Ureter (tissue), 1 donor: Measurements from ENCODE around the gene CFAP157. TPM values are rescaled to one million over a fixed set of nuclear protein-coding genes. Genes with fewer than 3 reads are reported as not detected.

ENCODE experiments used
- DNase-seq: peaks from one replicate; pipeline ENCODE4 v3.0.0-alpha.2; 2020; ENCODE audit warnings: low spot score
- total RNA-seq: library from RNA; stranded (reverse); gene quantifications from one replicate; pipeline ENCODE4 v1.2.4, GENCODE V29; 2023
- donor health status: DM: yes; HTN: yes; CAD: no.

Gene CFAP157
- total RNA-seq, 1 donor from 2014 or later: 1.5 TPM

- no peak for DNase-seq
Measured at GRCh38 chr9:127761491-127761956, 54.7 kb downstream of the CFAP157 start.

DNA sequence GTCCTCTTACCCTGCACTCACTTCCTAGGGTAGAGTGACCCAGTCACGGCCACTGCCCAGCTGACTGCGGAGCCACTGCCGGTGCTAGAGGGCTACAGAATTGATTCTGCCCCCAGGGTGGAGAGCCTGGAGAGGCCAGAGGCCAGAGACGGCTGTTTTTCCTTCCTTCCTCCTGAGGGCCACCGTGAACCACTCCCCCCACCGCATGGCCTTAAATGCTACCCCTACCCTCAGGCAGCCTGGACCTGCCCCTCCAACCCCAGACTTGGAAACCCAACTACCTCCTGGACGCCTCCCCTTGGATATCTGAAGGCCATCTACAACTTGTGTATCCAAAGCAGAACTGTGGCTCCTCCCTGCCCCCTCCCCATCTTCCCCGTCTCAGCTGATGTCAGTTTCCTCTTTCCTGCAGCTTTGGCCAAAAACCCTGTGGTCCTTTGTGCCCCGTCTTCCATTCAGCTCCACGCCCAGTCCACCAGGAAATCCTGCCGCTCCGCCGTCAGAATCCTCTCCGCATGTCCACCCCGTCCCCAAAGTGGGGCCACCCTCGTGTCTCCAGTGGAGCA, 55.4 kb downstream of the CFAP157 start:
- no peak for DNase-seq

GRCh38 chr9:127763918-127764384, 57.2 kb downstream of the CFAP157 start:
- no peak for DNase-seq

DNA sequence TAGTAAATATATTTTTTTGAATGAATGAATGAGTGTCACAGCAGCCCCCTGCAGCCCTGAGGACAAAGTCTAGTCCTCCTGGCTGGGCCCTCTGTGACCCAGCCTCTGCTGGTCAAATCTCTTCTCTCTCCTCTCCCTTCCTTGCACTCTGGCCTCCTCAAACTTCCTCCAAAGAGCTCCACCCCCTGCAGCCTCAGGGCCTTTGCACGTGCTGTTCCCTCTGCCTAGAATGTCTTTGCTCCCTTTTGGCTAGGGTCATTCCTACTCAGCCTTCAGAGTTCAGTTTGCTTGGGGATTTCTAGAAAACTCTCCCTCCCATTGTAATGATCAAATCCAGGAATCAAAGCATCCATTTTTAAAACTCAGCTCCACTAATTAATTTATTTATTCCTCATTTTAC, 58.6 kb downstream of the CFAP157 start:
- DNase-seq: no peak

Other genes with a start within 250 kb of the CFAP157 start
- gene STXBP1, start 94.7 kb upstream of the CFAP157 start, total RNA-seq: 29.8 TPM
- gene PTRH1, start 8.7 kb downstream of the CFAP157 start, total RNA-seq: 12.5 TPM
- 0.34 TPM for gene TTC16, start 9.1 kb downstream of the CFAP157 start, total RNA-seq
- gene TOR2A, start 28.3 kb downstream of the CFAP157 start, total RNA-seq: 9.9 TPM
- gene SH2D3C, start 71.7 kb downstream of the CFAP157 start, total RNA-seq: 15.7 TPM
- 81.0 TPM for gene CDK9, start 79.0 kb downstream of the CFAP157 start, total RNA-seq
- gene FPGS, start 95.9 kb downstream of the CFAP157 start, total RNA-seq: 115 TPM
- gene ENG, start 147.7 kb downstream of the CFAP157 start, total RNA-seq: 83.6 TPM
- gene AK1, start 170.7 kb downstream of the CFAP157 start, total RNA-seq: 48.6 TPM
- 48.9 TPM for gene ST6GALNAC6, start 192.6 kb downstream of the CFAP157 start, total RNA-seq
- gene ST6GALNAC4, start 210.1 kb downstream of the CFAP157 start, total RNA-seq: 25.8 TPM
- gene PIP5KL1, start 223.8 kb downstream of the CFAP157 start, total RNA-seq: 3.3 TPM
- gene DPM2, start 230.9 kb downstream of the CFAP157 start, total RNA-seq: 41.1 TPM